NCI-H82 (cell line): ENCODE results near the gene PXMP4.

Source experiments
- DNase-seq: peaks from one replicate; lab custom pipeline; 2025; lab: John Stamatoyannopoulos, UW

Gene PXMP4

DNA sequence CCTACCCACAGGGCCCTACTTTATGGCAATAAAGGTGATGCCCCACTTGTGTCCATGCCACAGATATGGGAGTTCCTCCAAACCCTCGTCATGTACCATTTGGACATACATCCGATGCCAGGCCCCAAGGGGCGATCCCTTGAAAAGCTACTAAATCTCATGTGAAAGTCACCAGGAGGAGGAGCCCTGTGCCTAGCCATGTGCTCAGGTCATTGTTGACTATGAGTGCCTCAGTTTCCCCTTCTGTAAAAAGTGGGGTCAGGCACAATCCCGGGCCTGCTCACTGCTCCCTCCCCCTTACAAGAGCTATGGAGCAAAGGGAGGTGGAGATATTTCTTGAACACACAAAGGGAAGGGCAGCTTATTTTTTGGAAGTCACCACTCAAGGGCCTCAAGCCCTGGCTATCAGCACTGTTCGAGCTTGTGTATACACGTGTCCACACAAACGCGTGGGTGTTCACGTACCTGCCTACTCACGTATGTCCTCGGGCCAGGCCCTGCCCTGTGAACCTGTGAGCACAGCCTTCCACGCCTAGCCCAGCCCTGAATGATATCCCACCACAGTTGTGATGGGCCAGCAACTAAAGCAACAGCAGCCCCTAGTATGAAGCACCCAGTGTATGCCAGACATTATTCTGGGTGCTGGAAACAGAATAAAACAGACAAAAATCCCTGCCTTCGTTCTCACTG is 51.5 kb downstream of the PXMP4 start:
- no peak for DNase-seq

DNA sequence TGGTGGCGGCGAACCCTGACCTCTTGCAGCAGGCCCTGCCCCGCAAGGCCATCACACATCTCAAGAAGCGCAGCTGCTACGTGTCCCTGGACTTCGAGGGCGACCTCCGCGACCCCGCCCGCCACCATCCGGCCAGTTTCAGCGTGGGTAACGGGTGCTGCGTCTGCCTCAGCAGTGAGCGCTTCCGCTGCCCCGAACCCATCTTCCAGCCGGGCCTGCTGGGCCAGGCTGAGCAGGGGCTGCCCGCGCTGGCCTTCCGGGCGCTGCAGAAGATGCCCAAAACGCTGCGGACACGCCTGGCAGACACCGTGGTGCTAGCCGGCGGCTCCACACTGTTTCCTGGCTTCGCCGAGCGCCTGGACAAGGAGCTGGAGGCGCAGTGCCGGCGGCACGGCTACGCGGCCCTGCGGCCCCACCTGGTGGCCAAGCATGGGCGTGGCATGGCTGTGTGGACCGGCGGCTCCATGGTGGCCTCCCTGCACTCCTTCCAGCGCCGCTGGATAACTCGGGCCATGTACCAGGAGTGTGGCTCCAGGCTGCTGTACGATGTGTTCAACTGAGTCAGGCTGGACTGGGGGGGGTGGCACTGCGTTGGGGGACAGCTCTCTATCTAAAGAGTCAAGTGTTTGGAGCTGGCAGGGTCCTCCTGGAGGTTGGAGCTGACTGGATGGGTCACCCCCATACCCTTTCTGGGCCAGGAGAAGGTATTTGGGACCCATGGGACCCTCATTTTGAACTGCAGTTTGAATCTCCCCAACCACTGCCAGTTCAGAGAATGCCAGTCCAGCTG is 52.2 kb downstream of the PXMP4 start:
- peak; percentile 92 for DNase-seq

DNA sequence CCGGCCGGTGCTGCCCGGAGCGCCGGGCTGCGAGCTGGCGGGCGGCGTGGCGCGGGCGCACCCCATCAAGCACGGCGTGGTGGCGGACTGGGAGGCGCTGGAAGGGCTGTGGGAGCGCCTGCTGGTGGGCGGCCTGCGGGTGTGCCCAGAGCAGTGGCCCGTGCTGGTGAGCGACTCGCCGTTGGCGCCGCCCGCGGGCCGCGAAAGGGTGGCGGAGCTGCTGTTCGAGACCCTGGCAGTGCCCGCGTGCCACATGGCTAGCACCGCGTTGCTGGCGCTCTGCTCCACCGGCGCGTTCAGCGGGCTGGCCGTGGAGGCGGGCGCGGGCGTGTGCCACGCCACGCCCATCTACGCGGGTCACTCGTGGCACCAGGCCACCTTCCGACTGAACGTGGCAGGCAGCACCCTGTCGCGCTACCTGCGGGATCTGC is 52.9 kb downstream of the PXMP4 start:
- DNase-seq, result peak; percentile 68

DNA sequence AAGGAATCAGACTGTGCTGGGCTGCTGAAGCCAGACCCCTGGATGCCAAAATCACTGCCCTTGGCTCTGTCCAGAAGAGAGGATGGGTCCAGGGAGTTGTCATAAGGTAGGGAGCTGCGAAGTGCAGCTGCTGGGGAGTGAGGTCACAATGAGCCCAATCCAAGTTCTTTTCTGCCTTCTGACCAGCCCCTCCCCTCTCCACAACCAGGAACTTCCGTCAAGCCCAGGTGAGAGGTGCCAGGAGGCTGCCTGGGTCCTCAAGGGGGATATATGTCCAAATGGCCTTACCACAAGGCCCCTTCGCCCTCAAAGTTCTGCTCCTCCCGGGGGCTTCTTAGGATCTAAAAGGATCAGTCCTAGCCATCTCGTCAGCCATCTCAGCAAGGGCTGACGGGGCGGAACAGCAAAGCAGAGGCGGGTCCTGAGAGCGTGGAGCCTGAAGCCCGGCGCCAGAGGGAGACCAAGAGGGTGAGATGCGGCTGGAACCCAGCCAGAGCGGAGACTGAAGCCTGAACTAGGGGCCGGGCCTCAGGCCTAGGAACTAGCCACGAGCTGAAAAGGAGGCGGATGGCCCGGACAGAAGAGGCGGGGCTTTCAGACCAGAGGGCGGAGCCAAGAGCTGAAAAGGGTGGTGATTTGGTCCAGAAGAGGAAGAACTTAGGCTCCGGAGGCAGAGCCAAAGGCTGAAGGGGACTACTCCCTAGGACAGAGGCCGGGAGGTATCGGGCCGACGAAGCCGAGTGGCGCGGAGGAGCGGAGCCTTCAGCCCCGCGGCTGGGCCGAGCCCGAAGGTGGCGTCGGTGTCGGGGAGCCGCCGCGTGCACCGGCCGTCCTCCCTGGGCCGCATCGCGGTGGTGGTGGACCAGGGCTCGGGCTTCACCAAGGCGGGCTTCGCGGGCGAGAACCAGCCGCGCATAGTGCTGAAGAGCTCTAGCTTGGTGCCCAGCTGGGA is 53.5 kb downstream of the PXMP4 start, which contains the start of gene ACTL10:
ACTL10 (plus strand) TSS at position 651 of the 952 bp plus-strand sequence. CDS start 555 bp downstream, outside the sequence.
- peak; percentile 99 for DNase-seq

DNA sequence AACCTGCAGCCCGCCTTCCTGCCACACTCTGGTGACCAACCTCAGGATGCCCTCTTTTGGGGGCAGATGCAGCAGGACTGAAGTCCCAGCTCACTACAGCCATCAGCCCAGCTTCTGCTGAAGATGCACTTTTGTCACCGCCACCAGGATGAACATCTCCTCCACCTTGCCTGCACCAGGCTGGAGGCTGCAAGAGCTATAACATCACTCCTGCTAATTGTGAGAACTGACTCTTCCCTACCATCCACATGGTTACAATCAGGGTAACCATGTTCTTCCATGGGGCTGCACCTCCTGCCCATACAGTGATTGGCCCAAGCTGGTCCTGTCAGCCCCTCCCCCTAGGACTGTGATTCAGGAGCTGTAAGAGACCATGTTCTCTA is 55.4 kb downstream of the PXMP4 start:
- DNase-seq, result no peak

DNA sequence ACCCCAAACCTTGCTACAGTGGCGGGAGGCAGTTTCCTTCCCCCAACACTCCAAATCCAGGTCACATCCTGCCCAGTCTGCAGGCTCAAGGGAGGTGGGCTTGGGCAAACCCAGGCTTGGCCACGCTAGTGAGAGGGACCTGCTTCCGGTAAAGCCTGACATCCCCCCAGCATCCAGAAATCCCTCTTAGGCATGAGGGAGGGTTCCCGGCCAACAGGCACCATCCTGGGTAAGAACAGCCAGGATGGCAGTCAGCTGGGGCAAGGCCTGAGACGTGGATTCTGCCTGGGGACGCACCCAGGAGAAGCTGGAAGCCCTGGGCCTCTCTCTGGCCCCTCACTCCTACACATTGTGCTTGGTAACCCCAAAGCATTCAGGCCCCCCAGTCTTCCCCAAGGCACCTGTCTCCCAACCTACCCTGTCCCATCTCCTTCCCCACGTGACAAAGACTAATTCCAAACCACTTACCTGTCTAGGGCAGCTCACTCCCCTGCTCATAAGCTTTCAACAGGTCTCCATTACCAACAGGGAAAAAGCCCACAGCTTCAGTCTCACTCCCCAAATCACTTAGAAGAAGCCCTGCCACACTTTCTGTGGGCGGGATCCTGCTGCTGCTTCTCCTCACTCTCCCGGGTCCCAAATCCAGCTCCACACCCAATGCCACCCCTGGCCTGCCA is 55.9 kb downstream of the PXMP4 start:
- peak; percentile 48 for DNase-seq

DNA sequence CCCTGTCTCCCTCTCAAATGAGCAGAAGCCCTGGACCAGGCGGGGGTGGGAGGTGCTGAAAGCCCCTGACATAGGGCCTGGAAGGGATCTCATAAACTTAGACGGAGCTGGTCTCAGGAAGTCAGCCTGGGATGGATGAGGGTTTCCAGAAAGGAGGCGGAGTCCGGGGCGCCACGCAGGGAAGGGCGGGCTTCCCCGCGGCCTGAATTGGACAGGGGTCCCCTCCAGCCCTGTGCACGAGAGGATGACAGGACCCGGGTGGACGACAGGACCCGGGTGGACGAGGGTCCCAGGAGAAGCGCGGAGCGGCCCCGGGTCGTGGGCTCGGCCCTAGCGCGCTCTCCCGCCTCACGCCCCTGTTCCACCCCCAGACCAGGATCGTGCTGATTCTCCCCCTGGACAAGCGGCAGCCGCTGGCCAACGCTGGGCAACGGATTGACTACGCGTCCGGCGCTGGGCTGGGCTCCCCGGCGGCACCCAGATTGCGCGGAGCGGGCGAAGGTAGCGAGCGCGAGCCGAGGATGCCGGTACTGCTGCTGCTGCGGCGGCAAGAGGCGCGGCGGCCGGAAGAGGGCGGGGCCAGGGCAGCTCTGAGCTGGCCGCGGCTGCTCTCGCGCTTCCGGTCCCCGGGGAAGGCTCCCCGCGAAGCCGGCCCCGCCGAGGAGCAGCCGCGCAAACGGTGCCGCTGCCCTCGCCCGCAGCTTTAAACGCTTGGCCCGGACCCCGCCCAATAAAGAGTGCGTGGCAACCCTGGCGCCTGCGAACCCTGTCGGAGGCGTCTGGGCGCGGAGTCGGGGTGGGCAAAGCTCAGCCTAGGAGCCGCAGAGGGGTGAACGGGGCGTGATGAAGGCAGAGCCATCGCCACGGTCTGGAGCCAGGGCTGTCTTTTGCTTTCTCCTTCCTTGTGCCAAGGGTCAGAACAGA is 56.7 kb downstream of the PXMP4 start:
- peak; percentile 87 for DNase-seq

DNA sequence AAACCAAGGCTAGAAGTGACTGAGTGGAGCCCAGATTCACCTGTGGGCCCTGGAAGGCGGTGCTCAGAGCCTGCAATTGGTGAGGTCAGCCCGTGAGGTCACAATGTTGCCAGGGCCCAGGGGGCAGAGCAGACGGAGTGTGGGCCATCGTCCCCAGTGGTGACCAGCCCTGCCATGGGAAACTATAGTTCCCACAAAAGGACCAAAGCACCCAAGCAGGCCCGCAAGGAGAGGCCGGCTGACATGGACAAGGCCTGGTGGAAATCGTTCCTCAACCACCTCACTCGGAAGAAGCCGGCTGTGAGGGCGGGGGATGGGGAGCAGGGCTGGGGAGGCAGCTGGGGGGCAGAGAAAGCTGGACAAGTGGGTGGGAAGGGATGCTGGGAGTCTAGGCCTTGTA is 57.9 kb downstream of the PXMP4 start, which contains the start of gene C20orf144:
C20orf144 (plus strand) TSS at position 156 of the 400 bp plus-strand sequence; CDS start at position 175, 19 bp downstream.
- no peak for DNase-seq

DNA sequence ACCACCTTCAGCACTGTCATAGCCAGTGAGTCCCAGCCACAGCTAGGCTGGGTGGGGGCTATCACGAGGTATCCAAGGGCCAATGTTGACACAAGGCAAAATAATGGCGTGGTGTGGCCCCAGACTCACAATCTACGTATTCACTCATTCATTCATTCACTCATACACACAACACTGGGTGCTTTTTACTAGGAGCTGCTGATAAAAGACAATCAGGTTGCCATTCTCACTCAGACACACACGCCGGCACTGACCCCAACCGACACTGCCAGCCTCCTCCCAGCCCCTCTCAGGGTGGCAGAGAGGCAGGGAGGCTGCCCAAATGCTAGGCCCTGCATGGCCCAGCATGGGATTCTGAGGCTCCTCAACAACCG is 59.4 kb downstream of the PXMP4 start:
- no peak for DNase-seq

DNA sequence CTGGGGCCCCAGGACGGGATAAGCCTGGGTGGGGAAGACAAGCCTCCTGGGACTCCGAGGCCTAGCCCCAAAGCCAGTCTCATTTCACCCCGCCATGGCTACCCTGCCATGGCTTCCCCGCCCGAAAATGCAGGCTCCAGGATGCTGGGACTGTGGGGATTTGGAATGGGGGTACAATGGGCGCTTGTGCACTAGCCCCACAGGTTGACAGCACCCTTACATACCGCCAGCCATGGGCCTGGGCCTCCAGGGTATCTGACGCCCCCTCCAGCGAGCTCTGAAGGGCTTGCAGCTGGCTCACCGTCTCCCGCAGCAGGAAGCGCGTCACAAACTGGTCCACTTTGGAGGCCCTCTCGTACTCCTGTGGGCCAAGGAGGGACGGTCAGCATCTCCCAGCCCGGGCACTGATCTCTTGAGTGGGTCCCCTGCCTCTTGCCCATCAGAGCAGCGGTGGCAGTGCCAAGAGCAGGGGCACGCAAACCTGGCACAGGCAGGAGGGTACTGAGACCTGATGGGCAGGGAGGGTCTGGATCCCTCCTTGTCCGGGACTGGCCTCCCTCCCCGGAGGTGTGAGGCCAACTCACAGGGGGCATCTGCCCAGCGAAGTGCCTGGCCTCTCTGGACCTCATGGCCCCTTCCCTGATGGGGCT is 60.0 kb downstream of the PXMP4 start:
- DNase-seq, result no peak

DNA sequence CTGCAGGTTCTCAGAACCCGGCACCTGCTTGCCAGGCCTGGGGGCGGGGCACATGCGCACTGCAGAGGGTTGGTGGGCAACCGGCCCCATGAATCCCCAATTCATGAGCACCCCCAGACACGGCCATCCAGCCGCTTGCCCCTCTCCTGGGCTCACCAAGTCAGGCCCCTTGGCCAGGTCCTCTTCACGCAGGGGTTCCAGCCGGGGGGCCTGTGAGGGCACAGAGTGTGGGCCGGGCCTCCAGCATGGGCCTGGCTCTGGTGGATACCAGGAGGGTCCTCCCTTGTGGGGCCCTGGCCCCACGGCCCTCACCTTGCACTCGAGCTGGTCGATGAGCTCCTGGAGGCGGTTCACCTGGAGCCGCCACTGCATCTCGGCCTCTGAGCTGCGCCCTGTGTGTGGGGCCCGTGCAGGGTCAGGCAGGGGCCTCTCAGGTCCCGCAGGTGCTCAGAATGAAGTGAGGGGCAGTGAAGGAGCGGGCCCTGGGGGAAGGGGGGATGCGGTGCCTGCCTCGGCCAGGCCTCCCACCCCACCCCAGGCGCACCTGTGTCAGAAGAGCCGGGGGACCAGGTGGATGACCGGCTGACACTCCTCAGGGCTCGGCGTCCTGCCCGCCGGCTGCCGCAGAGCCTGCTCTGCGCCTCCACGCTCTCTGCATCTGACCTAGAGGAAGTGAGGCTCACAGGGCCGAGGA is 60.6 kb downstream of the PXMP4 start:
- no peak for DNase-seq

DNA sequence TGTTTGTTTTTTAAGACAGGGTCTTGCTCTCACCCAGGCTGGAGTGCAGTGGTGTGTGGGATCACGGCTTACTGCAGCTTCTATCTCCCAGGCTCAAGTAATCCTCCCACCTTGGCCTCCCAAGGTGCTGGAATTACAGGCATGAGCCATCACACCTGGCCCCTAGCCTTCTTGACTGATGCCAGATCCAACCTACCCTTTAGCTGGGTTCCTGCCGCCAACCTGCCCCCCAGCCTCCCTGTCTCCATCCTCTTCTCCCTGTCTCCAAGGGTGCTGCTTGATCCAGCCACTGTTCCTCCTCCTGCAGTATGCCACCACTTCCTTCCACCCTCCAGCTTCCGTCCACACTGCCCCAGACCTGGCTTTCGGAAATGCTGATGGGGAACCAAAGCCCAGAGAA is 61.2 kb downstream of the PXMP4 start:
- no peak for DNase-seq

DNA sequence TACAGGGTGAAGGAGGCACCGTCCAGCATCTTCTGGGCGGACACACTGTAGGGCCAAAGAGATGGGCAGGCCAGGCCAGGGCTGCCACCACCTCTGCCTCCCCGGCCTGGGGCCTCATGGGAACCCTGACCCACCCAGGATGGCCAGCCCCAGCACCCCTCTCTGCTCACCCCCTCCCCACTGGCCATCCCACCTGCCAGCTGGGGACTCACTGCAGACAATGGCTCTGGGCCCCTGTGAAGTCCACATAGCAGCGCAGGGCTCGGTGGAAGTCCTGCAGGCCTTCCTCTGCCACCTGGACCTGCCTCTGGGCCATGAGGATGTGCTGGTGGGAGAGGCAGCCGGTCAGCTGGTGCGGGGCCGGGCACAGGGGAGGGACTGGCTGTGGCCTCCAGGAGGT is 61.6 kb downstream of the PXMP4 start:
- no peak for DNase-seq

DNA sequence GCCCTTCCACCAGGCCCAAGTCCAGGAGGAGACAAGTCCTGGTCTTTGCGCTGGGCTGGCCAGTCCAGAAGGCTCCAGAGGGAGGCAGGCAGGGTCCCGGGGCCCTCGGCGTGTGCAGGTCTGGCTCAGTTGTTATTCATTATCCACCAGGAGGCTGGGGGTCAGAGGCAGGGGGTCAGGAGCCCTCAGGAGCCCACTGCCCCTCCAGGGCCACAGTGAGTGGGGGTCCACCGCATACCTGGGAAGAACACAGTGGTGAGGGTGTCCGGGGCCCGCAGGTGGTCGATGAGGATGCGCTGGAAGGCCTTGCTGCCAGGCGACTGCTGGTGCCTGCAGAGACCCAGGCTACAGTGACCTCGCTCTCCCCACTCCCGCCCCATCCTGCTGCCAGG is 62.4 kb downstream of the PXMP4 start:
- DNase-seq, result no peak

DNA sequence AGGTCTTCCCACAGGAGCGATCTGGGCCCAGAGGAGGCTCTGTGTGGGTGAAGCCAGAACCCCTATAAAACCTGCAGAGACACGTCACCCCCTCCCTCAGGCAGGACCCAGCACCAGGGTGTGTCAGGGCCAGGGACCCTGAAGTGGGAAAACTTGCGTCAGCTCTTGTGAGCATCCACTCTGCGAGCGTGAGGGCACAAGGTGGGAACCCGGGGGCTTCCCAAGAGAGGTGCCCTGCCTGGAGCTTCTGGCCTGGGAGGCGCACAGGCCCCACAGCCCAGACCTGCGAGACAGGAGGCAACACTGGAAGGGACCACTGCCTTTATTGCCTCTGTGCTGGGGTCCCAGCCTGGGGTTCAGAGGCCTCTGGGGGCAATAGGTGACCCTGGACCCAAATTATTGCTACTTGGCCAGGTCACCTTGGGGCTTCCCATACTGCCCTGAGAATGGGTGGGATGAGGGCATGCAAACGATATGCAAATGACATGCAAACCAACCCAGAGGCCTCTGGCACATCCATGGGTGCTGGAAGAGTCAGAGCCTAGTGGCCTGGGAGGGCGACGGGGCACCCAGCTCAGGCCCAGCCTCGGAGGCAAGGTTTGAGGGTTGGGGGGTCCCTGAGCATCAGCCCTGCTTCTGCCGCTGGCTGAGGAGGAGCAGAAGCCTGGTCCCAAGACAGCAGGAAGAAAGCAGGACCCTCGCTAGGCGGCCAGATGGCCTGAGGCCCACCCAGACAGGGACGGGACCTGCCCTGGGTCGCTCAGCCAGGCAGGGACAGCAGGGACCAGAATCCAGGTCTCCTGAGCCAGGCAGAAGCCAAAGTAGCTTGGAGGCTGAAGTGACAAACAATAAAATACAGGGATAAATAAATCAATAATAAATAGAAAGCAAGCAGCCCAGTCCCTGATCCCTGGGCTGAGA is 63.1 kb downstream of the PXMP4 start:
- DNase-seq, result no peak

DNA sequence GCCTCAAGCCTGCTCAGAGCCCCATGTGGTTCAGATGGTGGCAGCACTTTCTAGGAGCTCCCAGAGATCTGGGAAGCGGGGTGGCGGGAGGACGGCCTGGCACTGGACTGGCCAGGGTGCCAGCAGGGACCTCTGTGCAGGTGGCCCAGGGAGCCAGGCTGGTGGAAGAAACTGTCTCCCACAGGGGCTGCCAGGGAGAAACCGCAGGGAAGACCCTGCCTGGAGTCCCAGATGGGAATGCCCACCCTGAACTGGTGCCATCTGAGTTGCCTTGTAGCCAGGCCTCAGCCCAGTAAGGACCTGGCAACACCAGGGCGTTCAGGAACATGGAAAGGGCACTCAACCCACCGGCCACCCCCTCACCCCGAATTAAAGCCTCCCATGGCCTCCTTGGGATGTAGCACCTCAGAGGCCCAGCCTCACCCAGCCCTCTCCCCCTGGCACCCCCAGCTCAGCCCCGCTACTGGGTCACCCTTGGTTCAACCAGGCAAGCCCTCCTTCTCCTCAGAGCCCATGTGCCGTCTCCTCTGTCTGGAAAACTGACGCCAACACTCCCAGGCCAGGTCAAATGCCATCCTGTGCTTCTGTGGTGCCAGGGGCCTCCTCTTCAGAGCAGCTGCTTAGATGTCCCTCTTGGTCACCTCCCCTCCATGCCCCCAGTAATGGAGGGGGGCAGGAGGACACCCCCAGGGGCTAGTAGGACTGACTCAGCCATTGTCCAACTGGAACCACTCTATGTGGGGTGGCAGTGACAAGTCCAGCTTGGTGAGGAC is 63.9 kb downstream of the PXMP4 start:
- DNase-seq, result no peak

DNA sequence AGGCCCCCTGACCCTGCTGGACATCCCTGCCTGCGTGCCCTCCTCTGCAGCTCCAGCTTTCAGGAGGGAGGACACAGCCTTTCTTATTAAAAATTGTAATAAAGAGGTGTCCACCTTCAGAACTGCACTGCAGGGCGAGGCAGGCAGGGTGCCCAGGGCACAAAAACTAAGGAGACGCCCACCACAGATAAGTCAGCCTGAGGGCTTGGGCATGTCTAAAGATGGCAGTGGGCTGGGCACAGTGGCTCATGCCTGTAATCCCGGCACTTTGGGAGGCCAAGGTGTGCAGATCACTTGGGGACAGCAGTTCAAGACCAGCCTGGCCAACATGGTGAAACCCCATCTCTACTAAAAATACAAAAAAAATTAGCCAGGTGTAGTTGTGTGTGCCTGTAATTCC is 64.9 kb downstream of the PXMP4 start:
- DNase-seq, result no peak
